GM12878 (cell line): Measurements from ENCODE around the gene LBR. TPM values are rescaled to one million over a fixed set of nuclear protein-coding genes. Genes with fewer than 3 reads are reported as not detected.

Source experiments
- ATAC-seq: fragments of 200-7000 bp; cut with Tn5 transposase; 3 replicates; pipeline ENCODE4 v1.9.1; 2020; ENCODE audit warnings: mild to moderate bottlenecking, moderate library complexity
- BruUV-seq: library from RNA; stranded (reverse); fragments of 400-500 nt; replicated peaks from 2 replicates; lab custom pipeline; 2021; lab: Mats Ljungman, UMichigan
- CTCF ChIA-PET: fragments of 300-600 bp; sonication (Branson Sonifier 250); formaldehyde crosslinking; extraction: SDS; loops from one replicate; lab custom pipeline; 2021; ENCODE audit warnings: inconsistent platforms; lab: Yijun Ruan, JAX
- POLR2A ChIA-PET: fragments of 350-600 bp; formaldehyde crosslinking; extraction: SDS; loops from one replicate; lab custom pipeline; 2021; ENCODE audit warnings: inconsistent platforms; lab: Charles Lee
- RAD21 ChIA-PET: fragments of 300-600 bp; sonication (Branson Sonifier 250); formaldehyde crosslinking; loops from one replicate; lab custom pipeline; 2023; ENCODE audit warnings: antibody characterized with exemption; ENCODE audit not compliant: unreplicated experiment; lab: Charles Lee
- SMC1A ChIA-PET: fragments of 300-600 bp; sonication (Branson Sonifier 250); formaldehyde crosslinking; loops from one replicate; lab custom pipeline; 2023; ENCODE audit not compliant: unreplicated experiment, uncharacterized antibody; lab: Charles Lee
- DNase-seq: peaks from one replicate; pipeline ENCODE4 v3.0.0-alpha.2; 2011; ENCODE audit warnings: low read depth, low spot score
- FAIRE-seq: peaks from 3 replicates; lab custom pipeline; 2011; peaks lifted over from hg19 to GRCh38; lab: Jason Lieb, UNC
- H2AFZ ChIP-seq: 2 replicates; pipeline ENCODE4 v1.6.0; 2011; ENCODE audit warnings: low read depth, low read length, control low read depth; ENCODE audit not compliant: control insufficient read depth
- H3K27ac ChIP-seq: 2 replicates; pipeline ENCODE4 v1.5.1; 2011; ENCODE audit warnings: control low read depth; ENCODE audit not compliant: control insufficient read depth, insufficient read depth
- H3K27me3 ChIP-seq, 2 experiments: replicated peaks in 1 of 2; 2 replicates each; pipeline versions ENCODE4 v1.6.0 to v1.6.1; 2011; ENCODE audit warnings: low read length in 1 of 2; ENCODE audit not compliant: control insufficient read depth in 2 of 2, insufficient read depth in 2 of 2
- H3K36me3 ChIP-seq, 2 experiments: 2 replicates each; pipeline ENCODE4 v1.5.1; 2011; ENCODE audit warnings: low read length in 1 of 2; ENCODE audit not compliant: control insufficient read depth in 2 of 2, insufficient read depth in 2 of 2
- H3K4me1 ChIP-seq: 2 replicates; pipeline ENCODE4 v1.6.1; 2011; ENCODE audit warnings: mild to moderate bottlenecking, low read length, moderate library complexity, mixed read lengths; ENCODE audit not compliant: control insufficient read depth, insufficient read depth
- H3K4me2 ChIP-seq: 2 replicates; pipeline ENCODE4 v1.6.0; 2011; ENCODE audit warnings: control low read depth; ENCODE audit not compliant: control insufficient read depth, insufficient read depth
- H3K4me3 ChIP-seq: fragments of 200-600 bp; sonication (generic); 2 replicates; pipeline ENCODE4 v1.5.1; 2016
- H3K79me2 ChIP-seq: 2 replicates; pipeline ENCODE4 v1.6.0; 2011; ENCODE audit warnings: low read length; ENCODE audit not compliant: control insufficient read depth, insufficient read depth
- H3K9ac ChIP-seq: 2 replicates; pipeline ENCODE4 v1.8.0; 2011; ENCODE audit warnings: low read length, control low read depth, mixed read lengths; ENCODE audit not compliant: control insufficient read depth, insufficient read depth
- H3K9me3 ChIP-seq: replicated peaks from 3 replicates; pipeline ENCODE4 v1.5.1; 2011; ENCODE audit warnings: mild to moderate bottlenecking, low read length; ENCODE audit not compliant: control insufficient read depth, insufficient read depth
- H4K20me1 ChIP-seq: 2 replicates; pipeline ENCODE4 v1.6.0; 2011; ENCODE audit not compliant: control insufficient read depth, insufficient read depth
- BACH1 ChIP-seq: fragments of 450-650 bp; IDR thresholded peaks from 2 replicates; pipeline ENCODE4 v1.6.1; 2017; ENCODE audit warnings: mild to moderate bottlenecking, borderline replicate concordance
- CHD1 ChIP-seq: IDR thresholded peaks from 2 replicates; pipeline ENCODE4 v1.6.1; 2012; ENCODE audit warnings: low read depth, low read length, improper control_type of control experiment
- CHD4 ChIP-seq: fragments of 200-600 bp; sonication (generic); IDR thresholded peaks from 2 replicates; pipeline ENCODE4 v1.6.1; 2016; ENCODE audit warnings: mild to moderate bottlenecking
- EGR1 ChIP-seq, 2 experiments: IDR thresholded peaks; 1 replicate in 1 of 2; 2 replicates in 1 of 2; pipeline ENCODE4 v1.6.1; 2011 to 2012; ENCODE audit warnings: low read depth in 2 of 2, low read length in 2 of 2, borderline replicate concordance in 1 of 2, mild to moderate bottlenecking in 1 of 2, moderate library complexity in 1 of 2
- ESRRA ChIP-seq: IDR thresholded peaks from 2 replicates; pipeline ENCODE4 v1.6.1; 2012; ENCODE audit warnings: mild to moderate bottlenecking, low read length, improper control_type of control experiment
- ETV6 ChIP-seq, 2 experiments: fragments of 450-650 bp in 1 of 2; IDR thresholded peaks in 1 of 2; conservative IDR thresholded peaks in 1 of 2; 2 replicates each; pipeline ENCODE4 v1.6.1; 2014; ENCODE audit warnings: antibody characterized with exemption in 1 of 2, borderline replicate concordance in 1 of 2, low read depth in 1 of 2, mild to moderate bottlenecking in 1 of 2, moderate library complexity in 1 of 2
- GABPA ChIP-seq: IDR thresholded peaks from 2 replicates; pipeline ENCODE4 v1.6.1; 2014; ENCODE audit warnings: antibody characterized with exemption, low read depth, mild to moderate bottlenecking, inconsistent platforms
- JUNB ChIP-seq: IDR thresholded peaks from 2 replicates; pipeline ENCODE4 v1.6.1; 2016; ENCODE audit warnings: antibody characterized with exemption, mild to moderate bottlenecking
- YY1 ChIP-seq: IDR thresholded peaks from 2 replicates; pipeline ENCODE4 v1.6.1; 2011; ENCODE audit warnings: low read depth, mild to moderate bottlenecking, low read length
- WGBS: methylation state at CpG from one replicate; pipeline ENCODE4 v1.1.6; 2016; ENCODE audit warnings: low lambda C conversion rate; ENCODE audit not compliant: insufficient replicate concordance, insufficient coverage; ENCODE audit errors: missing lambda C conversion rate; 5-methylcytosine and 5-hydroxymethylcytosine counted together
- in situ Hi-C: fragments of 300-500 bp; cut with MboI; formaldehyde crosslinking; loops from 9 replicates; pipeline ENCODE4 v1.14.3; 2018; ENCODE audit warnings: mixed read lengths
- intact Hi-C: fragments of 100-400 bp; cut with micrococcal nuclease; formaldehyde crosslinking; loops from one replicate; pipeline ENCODE4 v1.14.2; 2022; ENCODE audit not compliant: unreplicated experiment
- polyA plus RNA-seq, 11 experiments: library from polyadenylated mRNA; depleted of rRNA in 4 of 11; unstranded in 6 of 11; stranded (reverse) in 5 of 11; fragments of >200 nt; fragmentation: Nextera tagmentation in 4 of 11; fragmentation: Illumina TruSeq in 1 of 11; extraction: Ambion mirVana in 4 of 11; extraction: Trizol in 1 of 11; gene quantifications; 1 replicate in 1 of 11; 2 replicates in 10 of 11; pipeline versions ENCODE4 v1.2.1 to v1.2.3, GENCODE V29; 2011 to 2016; ENCODE audit warnings: inconsistent platforms in 2 of 11, missing spikeins in 2 of 11, low read depth in 1 of 11
- total RNA-seq, 4 experiments: library from RNA; depleted of rRNA in 3 of 4; stranded (reverse); fragments of >200 nt in 3 of 4; fragmentation: Illumina TruSeq in 1 of 4; extraction: Trizol in 1 of 4; gene quantifications; 2 replicates each; pipeline versions ENCODE4 v1.2.1 to v1.2.3, GENCODE V29; 2013 to 2021
- TF ChIP-seq, protein P1 (sequence below): fragments of 450-650 bp; formaldehyde crosslinking; IDR thresholded peaks from 2 replicates; pipeline ENCODE4 v1.4.0; 2022; ENCODE audit warnings: mild to moderate bottlenecking, moderate library complexity

Gene LBR
- total and polyA plus RNA-seq, 10 of the 15 experiments (the other 5 are each of a cell fraction or from before 2014, with no cell fraction given): 81.8 to 178 (median 114) TPM

DNA sequence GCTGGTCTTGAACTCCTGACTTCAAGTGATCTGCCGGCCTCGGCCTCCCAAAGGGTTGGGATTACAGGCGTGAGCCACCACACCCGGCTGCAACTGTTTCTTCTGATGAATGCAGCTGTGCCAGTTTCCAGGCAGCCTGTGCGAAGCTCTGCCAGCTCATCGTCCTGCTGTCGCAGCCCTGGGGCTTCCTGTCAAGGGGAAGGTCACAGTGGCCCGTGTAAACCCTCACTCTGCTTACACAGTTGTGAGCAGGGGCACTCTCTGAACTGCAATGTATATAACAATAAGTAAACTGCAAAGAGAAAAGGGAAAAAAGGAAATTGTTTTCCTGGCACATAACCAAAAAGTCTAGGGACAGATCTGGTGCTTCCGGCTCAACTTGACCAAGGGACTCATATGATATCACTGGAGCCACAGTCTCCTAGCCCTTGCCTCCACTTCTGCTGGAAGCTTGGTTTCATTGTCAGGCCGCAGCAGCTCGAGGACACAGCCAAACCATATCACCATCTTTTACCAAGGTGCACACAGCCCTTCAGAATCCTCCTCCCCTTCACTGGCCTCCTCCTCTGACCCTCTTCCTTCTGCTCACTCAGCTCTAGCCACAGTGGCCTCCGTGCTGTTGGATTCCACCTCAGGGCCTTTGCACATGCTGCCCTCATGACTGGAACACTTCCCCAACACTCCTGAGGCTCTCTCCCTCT lies 22.8 kb upstream of the LBR start:
- Histone ChIP-seq H3K4me1 (peaks cover 4% of the 10 kb centered on the region), H3K9ac (no peak overlapping the region), H3K79me2 (no peaks in the 10 kb centered on the region), H3K27me3 (no peaks in the 10 kb centered on the region; a peak in 1 of 4 replicates)
- BruUV-seq: no TSS peak
- ChIA-PET POLR2A (interaction anchor here (1.2 to 1.4 kb wide), 2 partner anchors 10 to 17 kb away, joined by 4 to 8 read pairs; no protein-coding TSS in a partner anchor), RAD21 (no interaction called here)
- TF ChIP-seq BACH1 (no peak), YY1 (no peak), ESRRA (no peak)
- TF ChIP-seq, all 136 proteins: peak for 0
- 57% methylated on average over 12 of the region's 12 CpGs for WGBS
- no peak overlapping the region for H3K4me2 ChIP-seq
- intact Hi-C loops (no loop called here), in situ Hi-C loops (no loop called here)
- H4K20me1 ChIP-seq: no peaks in the 10 kb centered on the region
- ATAC-seq (no peak), FAIRE-seq (no peak), DNase-seq (no peak)
- H2AFZ ChIP-seq: no peak overlapping the region
- SMC1A ChIA-PET: no interaction called here
- CTCF ChIA-PET: interaction anchor here (1.1 to 1.6 kb wide), 2 partner anchors 9 to 23 kb away, joined by 3 read pairs; no protein-coding TSS in a partner anchor
- no peaks in the 10 kb centered on the region; the same call in 2 of the 3 replicates for H3K9me3 ChIP-seq
- no peaks in the 10 kb centered on the region for H3K36me3 ChIP-seq
- no peak overlapping the region for H3K27ac ChIP-seq
- no peak overlapping the region for H3K4me3 ChIP-seq

DNA sequence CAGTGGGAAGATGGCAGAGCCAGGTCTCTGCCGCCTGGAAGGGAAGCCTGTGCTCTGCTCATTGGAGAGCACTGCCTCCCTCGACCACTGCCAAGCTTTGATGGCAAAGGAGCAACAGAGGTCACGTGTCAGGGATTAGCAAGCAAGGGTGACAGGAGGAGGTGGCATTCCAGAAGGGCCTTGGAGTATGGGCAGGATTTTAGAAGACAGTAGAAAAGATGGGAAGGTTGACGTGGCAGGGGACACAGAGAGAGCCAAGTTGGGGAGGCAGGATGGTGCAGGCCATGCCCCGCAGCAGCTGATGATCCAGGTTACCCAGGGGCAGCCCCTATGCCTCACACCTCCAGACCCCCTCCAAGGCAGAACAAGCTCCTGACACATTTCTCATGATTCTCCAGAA lies 21.9 kb upstream of the LBR start:
- no peaks in the 10 kb centered on the region for H4K20me1 ChIP-seq
- BruUV-seq: no TSS peak
- ChIA-PET SMC1A (interaction anchor here (0.7 kb wide), 1 partner anchor 36 kb away, joined by 4 read pairs; no protein-coding TSS in a partner anchor), CTCF (interaction anchor here (0.7 to 1.6 kb wide), 2 partner anchors 8 to 134 kb away, joined by 3 read pairs; no protein-coding TSS in a partner anchor), POLR2A (no interaction called here), RAD21 (no interaction called here)
- 62% methylated on average over 5 of the region's 5 CpGs for WGBS
- no peak overlapping the region for H3K9ac ChIP-seq
- no peak overlapping the region for H2AFZ ChIP-seq
- no peaks in the 10 kb centered on the region for H3K79me2 ChIP-seq
- no peak for DNase-seq
- ATAC-seq: no peak
- no peaks in the 10 kb centered on the region; a peak in 1 of 4 replicates for H3K27me3 ChIP-seq
- H3K36me3 ChIP-seq: no peaks in the 10 kb centered on the region
- in situ Hi-C loops: no loop called here
- no peak for FAIRE-seq
- H3K4me1 ChIP-seq: peaks cover 13% of the 10 kb centered on the region
- no peak overlapping the region for H3K4me3 ChIP-seq
- intact Hi-C loops: no loop called here
- no peak overlapping the region for H3K27ac ChIP-seq
- no peak overlapping the region for H3K4me2 ChIP-seq
- no peaks in the 10 kb centered on the region; the same call in 2 of the 3 replicates for H3K9me3 ChIP-seq
- TF ChIP-seq YY1: no peak
- TF ChIP-seq JUNB: no peak
- no peak for TF ChIP-seq ESRRA
- TF ChIP-seq GABPA: no peak
- TF ChIP-seq, protein P1, sequence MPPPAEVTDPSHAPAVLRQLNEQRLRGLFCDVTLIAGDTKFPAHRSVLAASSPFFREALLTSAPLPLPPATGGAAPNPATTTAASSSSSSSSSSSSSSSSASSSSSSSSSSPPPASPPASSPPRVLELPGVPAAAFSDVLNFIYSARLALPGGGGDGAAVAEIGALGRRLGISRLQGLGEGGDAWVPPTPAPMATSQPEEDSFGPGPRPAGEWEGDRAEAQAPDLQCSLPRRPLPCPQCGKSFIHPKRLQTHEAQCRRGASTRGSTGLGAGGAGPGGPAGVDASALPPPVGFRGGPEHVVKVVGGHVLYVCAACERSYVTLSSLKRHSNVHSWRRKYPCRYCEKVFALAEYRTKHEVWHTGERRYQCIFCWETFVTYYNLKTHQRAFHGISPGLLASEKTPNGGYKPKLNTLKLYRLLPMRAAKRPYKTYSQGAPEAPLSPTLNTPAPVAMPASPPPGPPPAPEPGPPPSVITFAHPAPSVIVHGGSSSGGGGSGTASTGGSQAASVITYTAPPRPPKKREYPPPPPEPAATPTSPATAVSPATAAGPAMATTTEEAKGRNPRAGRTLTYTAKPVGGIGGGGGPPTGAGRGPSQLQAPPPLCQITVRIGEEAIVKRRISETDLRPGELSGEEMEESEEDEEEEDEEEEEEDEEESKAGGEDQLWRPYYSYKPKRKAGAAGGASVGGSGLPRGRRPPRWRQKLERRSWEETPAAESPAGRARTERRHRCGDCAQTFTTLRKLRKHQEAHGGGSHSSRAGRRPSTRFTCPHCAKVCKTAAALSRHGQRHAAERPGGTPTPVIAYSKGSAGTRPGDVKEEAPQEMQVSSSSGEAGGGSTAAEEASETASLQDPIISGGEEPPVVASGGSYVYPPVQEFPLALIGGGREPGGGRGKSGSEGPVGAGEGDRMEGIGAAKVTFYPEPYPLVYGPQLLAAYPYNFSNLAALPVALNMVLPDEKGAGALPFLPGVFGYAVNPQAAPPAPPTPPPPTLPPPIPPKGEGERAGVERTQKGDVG (CRISPR knock-in tag): no peak
- TF ChIP-seq CHD1: no peak
- TF ChIP-seq CHD4: no peak
- no peak for TF ChIP-seq EGR1 (IDR thresholded peaks at IDR 0.05; ENCODE audit: borderline replicate concordance in 1 of 2, low read depth in 2 of 2, low read length in 2 of 2)
- no peak for TF ChIP-seq ETV6 (conservative IDR thresholded peaks at IDR 0.05 in 1 of 2, IDR thresholded peaks at IDR 0.05 in 1 of 2; ENCODE audit: borderline replicate concordance in 1 of 2, low read depth in 1 of 2)
